HK-2 (cell line): Measurements from ENCODE around the gene KRT36.

Experiments used
- DNase-seq: peaks from one replicate; pipeline ENCODE4 v3.0.0-alpha.2; 2018; ENCODE audit not compliant: unreplicated experiment

KRT36 gene

GRCh38 chr17:41439375-41439774 is 50.3 kb downstream of the KRT36 start:
- DNase-seq: no peak

DNA sequence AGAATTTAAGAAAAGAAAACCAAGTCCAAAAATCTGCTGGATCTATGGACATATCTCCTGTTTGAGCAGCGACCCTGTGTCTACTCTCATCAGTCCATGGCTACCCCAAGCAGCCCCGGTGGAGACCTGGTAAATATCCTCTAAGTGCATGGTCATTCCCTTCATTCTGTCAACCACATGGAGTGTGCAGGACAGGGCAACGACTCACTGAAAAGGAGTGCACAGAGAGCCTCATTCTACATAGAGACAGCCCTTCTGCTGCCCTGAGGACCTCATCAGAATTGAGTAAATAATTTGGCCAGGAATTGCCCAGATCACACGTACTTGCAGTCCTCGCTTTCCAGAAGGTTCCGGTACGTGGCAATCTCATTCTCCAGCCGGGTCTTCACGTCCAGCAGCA is 51.9 kb downstream of the KRT36 start:
- no peak for DNase-seq

DNA sequence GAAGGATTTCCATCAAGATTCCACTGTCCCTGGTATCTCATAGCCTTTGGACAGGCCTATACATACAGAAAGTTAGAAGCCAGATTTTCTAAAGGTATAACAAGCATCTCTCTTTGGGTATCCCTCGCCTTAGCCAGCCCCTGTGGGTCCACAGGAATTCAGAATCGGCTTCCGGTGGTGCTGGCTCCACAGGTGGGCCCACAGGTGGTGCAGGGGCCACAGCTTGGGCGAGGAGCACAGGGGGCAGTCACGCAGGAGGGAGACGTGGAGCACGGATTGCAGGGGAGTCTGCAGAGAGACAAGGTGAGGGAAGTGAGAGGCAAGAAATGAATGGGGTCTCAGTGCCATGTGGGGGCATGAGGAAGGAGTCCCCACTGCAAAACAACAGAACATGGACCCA is 52.5 kb downstream of the KRT36 start:
- no peak for DNase-seq
